ENCODE results near the gene NARF. TPM values are rescaled to one million over a fixed set of nuclear protein-coding genes. Genes with fewer than 3 reads are reported as not detected.

NARF gene
- polyA plus RNA-seq, 1 donor: 44.1 TPM

- no peaks in the 10 kb centered on the region for H3K27me3 ChIP-seq (ENCODE audit: control insufficient read depth, insufficient read depth, low read length)
- no peaks in the 10 kb centered on the region for H3K4me1 ChIP-seq (ENCODE audit: control insufficient read depth, insufficient read depth, low read length)
- no peak overlapping the region for H3K27ac ChIP-seq (ENCODE audit: low read length)
- H3K36me3 ChIP-seq (ENCODE audit: control insufficient read depth, insufficient read depth, low read length): peaks cover 60% of the 10 kb centered on the region
- DNase-seq: no peak
- no CpG with 5 or more reads among the region's 8 CpGs for WGBS (ENCODE audit: insufficient coverage, low lambda C conversion rate)
- H3K9me3 ChIP-seq (ENCODE audit: control insufficient read depth, low read depth, low read length): no peaks in the 10 kb centered on the region
- H3K4me3 ChIP-seq (ENCODE audit: low read length): no peak overlapping the region
Measured at GRCh38 chr17:82475458-82475857, 16.9 kb downstream of the NARF start.

GRCh38 chr17:82477934-82478333 is 19.4 kb downstream of the NARF start:
- Histone ChIP-seq H3K36me3 (ENCODE audit: control insufficient read depth, insufficient read depth, low read length) (peaks cover 68% of the 10 kb centered on the region), H3K4me3 (ENCODE audit: low read length) (no peak overlapping the region), H3K27me3 (ENCODE audit: control insufficient read depth, insufficient read depth, low read length) (no peaks in the 10 kb centered on the region), H3K4me1 (ENCODE audit: control insufficient read depth, insufficient read depth, low read length) (no peaks in the 10 kb centered on the region), H3K9me3 (ENCODE audit: control insufficient read depth, low read depth, low read length) (no peaks in the 10 kb centered on the region), H3K27ac (ENCODE audit: low read length) (no peak overlapping the region)
- DNase-seq: no peak
- no CpG with 5 or more reads among the region's 8 CpGs for WGBS (ENCODE audit: insufficient coverage, low lambda C conversion rate)

- no peak overlapping the region for H3K27ac ChIP-seq (ENCODE audit: low read length)
- no peaks in the 10 kb centered on the region for H3K4me1 ChIP-seq (ENCODE audit: control insufficient read depth, insufficient read depth, low read length)
- no peaks in the 10 kb centered on the region for H3K27me3 ChIP-seq (ENCODE audit: control insufficient read depth, insufficient read depth, low read length)
- H3K36me3 ChIP-seq (ENCODE audit: control insufficient read depth, insufficient read depth, low read length): peaks cover 75% of the 10 kb centered on the region
- no peak overlapping the region for H3K4me3 ChIP-seq (ENCODE audit: low read length)
- WGBS (ENCODE audit: insufficient coverage, low lambda C conversion rate): no CpG with 5 or more reads among the region's 5 CpGs
- no peaks in the 10 kb centered on the region for H3K9me3 ChIP-seq (ENCODE audit: control insufficient read depth, low read depth, low read length)
- no peak for DNase-seq
Measured at GRCh38 chr17:82479602-82480001, 21.1 kb downstream of the NARF start.

- H3K27me3 ChIP-seq (ENCODE audit: control insufficient read depth, insufficient read depth, low read length): no peaks in the 10 kb centered on the region
- no peaks in the 10 kb centered on the region for H3K9me3 ChIP-seq (ENCODE audit: control insufficient read depth, low read depth, low read length)
- peaks cover 73% of the 10 kb centered on the region for H3K36me3 ChIP-seq (ENCODE audit: control insufficient read depth, insufficient read depth, low read length)
- H3K4me3 ChIP-seq (ENCODE audit: low read length): no peak overlapping the region
- no peak overlapping the region for H3K27ac ChIP-seq (ENCODE audit: low read length)
- no CpG with 5 or more reads among the region's 9 CpGs for WGBS (ENCODE audit: insufficient coverage, low lambda C conversion rate)
- no peak for DNase-seq
- no peaks in the 10 kb centered on the region for H3K4me1 ChIP-seq (ENCODE audit: control insufficient read depth, insufficient read depth, low read length)
Measured at GRCh38 chr17:82480318-82480717, 21.8 kb downstream of the NARF start.

- no peak overlapping the region for H3K27ac ChIP-seq (ENCODE audit: low read length)
- H3K27me3 ChIP-seq (ENCODE audit: control insufficient read depth, insufficient read depth, low read length): no peaks in the 10 kb centered on the region
- H3K4me3 ChIP-seq (ENCODE audit: low read length): no peak overlapping the region
- H3K4me1 ChIP-seq (ENCODE audit: control insufficient read depth, insufficient read depth, low read length): no peaks in the 10 kb centered on the region
- WGBS (ENCODE audit: insufficient coverage, low lambda C conversion rate): no CpG with 5 or more reads among the region's 6 CpGs
- H3K36me3 ChIP-seq (ENCODE audit: control insufficient read depth, insufficient read depth, low read length): peaks cover 83% of the 10 kb centered on the region
- no peak for DNase-seq
- no peaks in the 10 kb centered on the region for H3K9me3 ChIP-seq (ENCODE audit: control insufficient read depth, low read depth, low read length)
Measured at GRCh38 chr17:82483204-82483660, 24.7 kb downstream of the NARF start.

GRCh38 chr17:82483836-82484235 is 25.3 kb downstream of the NARF start:
- DNase-seq: no peak
- H3K36me3 ChIP-seq (ENCODE audit: control insufficient read depth, insufficient read depth, low read length): peaks cover 80% of the 10 kb centered on the region
- no peaks in the 10 kb centered on the region for H3K9me3 ChIP-seq (ENCODE audit: control insufficient read depth, low read depth, low read length)
- no peaks in the 10 kb centered on the region for H3K27me3 ChIP-seq (ENCODE audit: control insufficient read depth, insufficient read depth, low read length)
- H3K4me3 ChIP-seq (ENCODE audit: low read length): no peak overlapping the region
- no peak overlapping the region for H3K27ac ChIP-seq (ENCODE audit: low read length)
- no CpG with 5 or more reads among the region's 9 CpGs for WGBS (ENCODE audit: insufficient coverage, low lambda C conversion rate)
- no peaks in the 10 kb centered on the region for H3K4me1 ChIP-seq (ENCODE audit: control insufficient read depth, insufficient read depth, low read length)

- peaks cover 63% of the 10 kb centered on the region for H3K36me3 ChIP-seq (ENCODE audit: control insufficient read depth, insufficient read depth, low read length)
- no peaks in the 10 kb centered on the region for H3K4me1 ChIP-seq (ENCODE audit: control insufficient read depth, insufficient read depth, low read length)
- no peak overlapping the region for H3K27ac ChIP-seq (ENCODE audit: low read length)
- no CpG with 5 or more reads among the region's 13 CpGs for WGBS (ENCODE audit: insufficient coverage, low lambda C conversion rate)
- H3K27me3 ChIP-seq (ENCODE audit: control insufficient read depth, insufficient read depth, low read length): no peaks in the 10 kb centered on the region
- no peaks in the 10 kb centered on the region for H3K9me3 ChIP-seq (ENCODE audit: control insufficient read depth, low read depth, low read length)
- no peak for DNase-seq
- H3K4me3 ChIP-seq (ENCODE audit: low read length): no peak overlapping the region
Measured at GRCh38 chr17:82486231-82487094, 27.9 kb downstream of the NARF start.

GRCh38 chr17:82487910-82488309 is 29.4 kb downstream of the NARF start:
- H3K9me3 ChIP-seq (ENCODE audit: control insufficient read depth, low read depth, low read length): no peaks in the 10 kb centered on the region
- no peak overlapping the region for H3K27ac ChIP-seq (ENCODE audit: low read length)
- H3K4me3 ChIP-seq (ENCODE audit: low read length): no peak overlapping the region
- H3K36me3 ChIP-seq (ENCODE audit: control insufficient read depth, insufficient read depth, low read length): peaks cover 50% of the 10 kb centered on the region
- H3K27me3 ChIP-seq (ENCODE audit: control insufficient read depth, insufficient read depth, low read length): no peaks in the 10 kb centered on the region
- WGBS (ENCODE audit: insufficient coverage, low lambda C conversion rate): 73% methylated on average over 2 of the region's 14 CpGs
- no peak for DNase-seq
- H3K4me1 ChIP-seq (ENCODE audit: control insufficient read depth, insufficient read depth, low read length): no peaks in the 10 kb centered on the region

GRCh38 chr17:82489117-82489516 is 30.6 kb downstream of the NARF start:
- H3K36me3 ChIP-seq (ENCODE audit: control insufficient read depth, insufficient read depth, low read length): peaks cover 38% of the 10 kb centered on the region
- H3K27me3 ChIP-seq (ENCODE audit: control insufficient read depth, insufficient read depth, low read length): no peaks in the 10 kb centered on the region
- no peaks in the 10 kb centered on the region for H3K4me1 ChIP-seq (ENCODE audit: control insufficient read depth, insufficient read depth, low read length)
- WGBS (ENCODE audit: insufficient coverage, low lambda C conversion rate): no CpG with 5 or more reads among the region's 8 CpGs
- no peak overlapping the region for H3K4me3 ChIP-seq (ENCODE audit: low read length)
- H3K27ac ChIP-seq (ENCODE audit: low read length): no peak overlapping the region
- no peak for DNase-seq
- H3K9me3 ChIP-seq (ENCODE audit: control insufficient read depth, low read depth, low read length): no peaks in the 10 kb centered on the region

- no CpG with 5 or more reads among the region's 21 CpGs for WGBS (ENCODE audit: insufficient coverage, low lambda C conversion rate)
- Histone ChIP-seq H3K4me3 (ENCODE audit: low read length) (no peak overlapping the region), H3K27ac (ENCODE audit: low read length) (no peak overlapping the region), H3K27me3 (ENCODE audit: control insufficient read depth, insufficient read depth, low read length) (no peaks in the 10 kb centered on the region), H3K4me1 (ENCODE audit: control insufficient read depth, insufficient read depth, low read length) (no peaks in the 10 kb centered on the region), H3K36me3 (ENCODE audit: control insufficient read depth, insufficient read depth, low read length) (peaks cover 29% of the 10 kb centered on the region), H3K9me3 (ENCODE audit: control insufficient read depth, low read depth, low read length) (no peaks in the 10 kb centered on the region)
- DNase-seq: no peak
Measured at GRCh38 chr17:82489851-82490511, 31.4 kb downstream of the NARF start.

Data from large intestine (tissue), 3 donors.